NCI-H1694 (cell line): ENCODE measurements around the gene TF.
"Not testable (repeated sequence)": the region's sequence is repeated elsewhere in the genome, so short reads cannot be mapped to it uniquely, and the experiment has no call there.

Experiments used
- DNase-seq: peaks from one replicate; lab custom pipeline; 2025; lab: John Stamatoyannopoulos, UW

The TF gene

GRCh38 chr3:133745981-133746711 is at the start of gene TF:
TF (plus strand) TSS chr3:133746393; CDS start chr3:133746441, 48 bp downstream.
- DNase-seq, result no peak

GRCh38 chr3:133697960-133698359 is 48.2 kb upstream of the TF start:
- DNase-seq, result no peak

GRCh38 chr3:133699467-133699866 is 46.7 kb upstream of the TF start:
- DNase-seq, result no peak

GRCh38 chr3:133699903-133700302 is 46.3 kb upstream of the TF start:
- DNase-seq, result no peak

GRCh38 chr3:133700351-133700750 is 45.8 kb upstream of the TF start:
- DNase-seq, result no peak

- DNase-seq, result no peak
These were observed 44.5 kb upstream of the TF start for GRCh38 chr3:133701435-133702358.

- no peak for DNase-seq
These were observed 42.3 kb upstream of the TF start for GRCh38 chr3:133703915-133704314.

GRCh38 chr3:133706033-133706432 is 40.2 kb upstream of the TF start:
- no peak for DNase-seq

DNA sequence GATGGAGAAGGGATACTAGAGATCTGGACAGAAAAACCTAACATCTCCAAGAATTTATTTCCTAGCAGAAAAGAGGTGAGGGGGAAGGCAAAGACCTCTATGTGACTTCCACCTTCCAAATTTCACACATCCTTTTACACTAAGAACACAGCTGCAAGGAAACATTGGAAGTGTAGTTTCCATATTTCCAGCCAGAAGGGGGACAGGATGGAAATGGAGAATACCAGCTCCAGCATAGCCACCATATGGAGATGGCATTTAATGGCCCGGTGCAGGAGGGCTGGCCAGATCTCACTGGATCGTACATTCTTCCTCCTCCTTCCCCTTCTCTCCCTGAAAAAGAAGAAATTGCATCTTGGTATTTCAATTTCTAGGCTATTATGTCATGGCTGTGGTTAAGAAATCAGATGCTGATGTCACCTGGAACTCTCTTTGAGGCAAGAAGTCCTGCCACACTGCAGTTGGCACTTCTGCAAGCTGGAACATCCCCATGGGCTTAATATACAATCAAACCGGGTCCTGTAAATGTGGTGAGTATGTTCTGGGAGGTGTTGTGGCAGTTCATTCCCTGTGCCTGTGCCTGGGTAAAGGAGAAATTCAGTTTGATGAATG is 36.9 kb upstream of the TF start:
- no peak for DNase-seq

- DNase-seq, result no peak
These were observed 35.2 kb upstream of the TF start for GRCh38 chr3:133711013-133711412.

GRCh38 chr3:133712017-133712416 is 34.2 kb upstream of the TF start:
- DNase-seq, result no peak

GRCh38 chr3:133713347-133713746 is 32.8 kb upstream of the TF start:
- no peak for DNase-seq

GRCh38 chr3:133717424-133717823 is 28.8 kb upstream of the TF start:
- no peak for DNase-seq

GRCh38 chr3:133722935-133723334 is 23.3 kb upstream of the TF start:
- no peak for DNase-seq

GRCh38 chr3:133730993-133731392 is 15.2 kb upstream of the TF start:
- DNase-seq, result no peak

GRCh38 chr3:133732231-133732630 is 14.0 kb upstream of the TF start:
- DNase-seq, result not testable (repeated sequence)

GRCh38 chr3:133733226-133733625 is 13.0 kb upstream of the TF start:
- no peak for DNase-seq

DNA sequence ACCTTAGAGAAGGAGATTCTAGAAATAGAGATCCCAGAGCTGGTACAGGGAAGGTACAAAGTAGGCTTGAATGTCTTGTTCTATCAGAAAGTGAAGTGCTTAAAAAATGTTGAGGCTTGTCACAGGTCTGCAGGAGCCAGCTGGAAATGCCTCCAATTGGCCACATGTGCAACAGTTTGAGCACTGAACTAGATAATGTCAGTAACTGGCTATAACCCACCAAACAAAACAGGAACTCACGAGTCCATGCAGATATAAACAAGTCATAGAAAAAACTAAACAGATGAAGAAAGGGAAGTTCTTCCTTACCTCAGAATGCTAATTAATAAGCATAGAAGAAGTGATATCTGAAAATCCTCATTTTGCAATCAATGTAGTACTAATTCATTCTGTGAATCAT is 11.9 kb upstream of the TF start:
- no peak for DNase-seq

DNA sequence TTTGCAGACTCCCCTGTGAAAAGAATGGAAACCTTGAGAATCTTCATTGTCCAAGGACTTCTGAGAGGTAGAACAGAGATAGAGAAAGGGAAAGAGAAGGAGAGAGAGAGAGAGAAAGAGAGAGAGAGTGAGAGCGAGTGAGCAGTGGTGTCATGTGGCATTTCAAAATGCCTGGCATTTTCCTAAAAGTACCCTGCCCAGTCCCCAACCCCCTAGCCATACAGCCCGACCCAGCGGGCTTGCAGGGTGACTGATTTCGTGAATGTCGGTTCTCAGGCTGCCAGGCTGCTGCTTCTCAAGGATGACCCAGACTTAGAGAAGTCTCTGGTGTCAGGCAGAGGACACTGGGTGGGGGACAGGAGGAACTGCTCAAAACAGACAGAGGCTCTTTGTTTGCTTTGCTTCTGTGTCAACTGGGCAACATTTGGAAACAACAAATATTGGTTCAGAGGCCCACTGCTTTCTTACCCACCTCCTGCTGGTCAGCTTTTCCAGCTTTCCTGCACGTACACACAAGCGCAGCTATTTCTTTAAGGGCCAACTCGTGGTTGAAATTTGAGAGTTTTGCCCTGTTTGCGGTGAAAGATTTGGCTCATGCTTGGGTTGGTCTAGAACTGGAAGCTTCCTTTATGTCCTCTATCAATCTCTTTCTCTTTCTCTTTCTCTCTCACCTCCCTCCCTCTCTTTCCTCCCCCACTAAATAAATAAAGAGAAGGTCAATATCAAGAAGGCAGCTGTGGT is 3.7 kb upstream of the TF start:
- no peak for DNase-seq

DNA sequence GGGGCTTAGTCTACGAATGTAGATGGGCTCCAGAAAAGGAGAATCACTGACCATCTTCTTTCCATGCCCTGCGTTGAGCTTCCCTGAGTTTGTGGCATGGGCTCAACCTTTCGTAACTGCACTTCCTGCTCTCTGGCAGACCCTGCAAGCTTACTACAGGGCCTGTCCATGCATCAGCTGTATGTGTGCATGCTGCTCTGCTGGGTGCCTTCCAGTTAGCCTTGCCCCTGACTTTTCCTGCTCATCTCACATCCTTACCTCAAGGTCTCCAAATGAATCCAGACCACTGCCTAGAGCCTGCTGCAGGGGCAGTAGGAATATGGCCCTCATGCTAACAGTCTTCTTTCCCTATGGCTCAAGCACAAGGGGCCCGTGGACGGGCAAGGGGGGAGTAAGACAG is 2.0 kb upstream of the TF start:
- DNase-seq, result no peak

GRCh38 chr3:133745108-133745507 is 1.1 kb upstream of the TF start:
- DNase-seq, result no peak

DNA sequence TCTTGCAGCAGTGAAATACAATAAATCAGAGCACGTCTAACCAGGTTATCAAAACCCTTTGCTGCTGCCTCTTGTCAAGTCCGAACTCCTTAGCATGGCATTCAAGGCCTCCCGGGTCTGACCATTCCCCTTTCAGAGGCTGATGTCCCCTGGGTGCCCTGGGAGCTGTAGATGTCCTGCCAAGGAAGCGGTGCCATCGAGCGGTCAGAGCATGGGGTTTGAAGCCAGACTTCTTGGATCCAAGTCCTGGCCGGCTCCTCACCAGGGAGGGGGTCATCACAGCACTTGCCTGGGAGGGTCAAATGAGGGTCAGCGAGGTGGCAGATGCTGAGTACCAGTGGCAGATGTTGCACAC is 496 bp downstream of the TF start:
- no peak for DNase-seq
